Stimulated activated CD4-positive, alpha-beta T cell treated with anti-CD3 and anti-CD28 coated beads, Interleukin-4, amount 100 ng/mL, for 1 hour (primary cell): ENCODE data around the gene TRPM3.
"Not testable (repeated sequence)": the region's sequence is repeated elsewhere in the genome, so short reads cannot be mapped to it uniquely, and the experiment has no call there.

Experiments used
- DNase-seq: peaks from one replicate; pipeline ENCODE4 v3.0.0-alpha.2; 2020

Gene TRPM3

DNA sequence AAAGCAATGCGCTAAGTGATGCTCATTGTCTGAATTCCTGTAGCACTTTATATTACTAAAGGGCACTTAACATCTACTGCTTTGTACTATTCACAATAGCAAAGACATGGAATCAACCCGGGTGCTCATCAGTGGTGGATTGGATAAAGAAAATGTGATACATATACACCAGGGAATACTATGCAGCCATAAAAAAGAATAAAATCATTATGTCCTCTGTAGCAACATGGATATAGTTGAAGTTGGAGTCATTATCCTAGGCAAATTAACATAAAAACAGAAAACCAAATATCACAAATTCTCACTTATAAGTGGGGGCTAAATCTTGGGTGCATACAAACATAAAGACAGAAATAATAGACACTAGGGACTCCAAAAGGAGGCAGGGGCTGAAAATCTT, 308.3 kb downstream of the TRPM3 start:
- DNase-seq: no peak

DNA sequence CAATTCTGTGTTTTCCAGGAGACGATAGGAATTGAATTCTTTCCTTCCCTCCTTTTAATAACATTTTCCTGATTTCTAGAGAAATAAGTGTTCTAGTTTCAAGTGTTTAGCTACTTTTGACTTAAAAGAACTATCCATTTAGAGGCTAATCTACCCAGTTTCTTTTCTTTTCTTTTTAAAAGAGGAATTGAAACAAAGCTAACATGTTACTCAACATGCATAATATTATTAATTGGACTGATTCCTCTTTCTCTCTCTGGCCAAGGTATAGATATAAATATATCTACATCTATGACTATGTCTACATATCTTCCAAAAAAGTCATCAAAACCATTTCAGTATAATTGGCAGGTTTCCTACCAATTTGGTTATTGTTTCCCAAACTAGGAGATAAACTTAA, 309.8 kb downstream of the TRPM3 start:
- no peak for DNase-seq

DNA sequence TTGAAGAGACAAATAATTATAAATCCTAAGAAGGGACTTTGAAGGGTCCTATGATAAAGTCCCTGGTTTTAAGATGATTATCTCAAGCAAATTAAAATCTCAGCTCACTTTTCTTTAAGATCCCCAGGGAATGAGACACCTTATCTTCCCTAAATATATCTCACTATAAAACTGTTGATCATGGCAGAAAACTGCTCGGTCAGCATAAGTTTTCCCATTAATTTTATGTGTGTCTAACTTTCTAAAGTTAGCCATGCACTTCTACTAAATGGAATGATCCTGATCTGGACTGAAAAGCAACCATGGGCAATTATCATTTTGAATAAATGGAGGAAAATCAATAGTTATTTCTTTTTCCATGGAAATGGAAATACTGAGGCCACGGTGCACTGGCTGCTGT, 314.5 kb downstream of the TRPM3 start:
- no peak for DNase-seq

DNA sequence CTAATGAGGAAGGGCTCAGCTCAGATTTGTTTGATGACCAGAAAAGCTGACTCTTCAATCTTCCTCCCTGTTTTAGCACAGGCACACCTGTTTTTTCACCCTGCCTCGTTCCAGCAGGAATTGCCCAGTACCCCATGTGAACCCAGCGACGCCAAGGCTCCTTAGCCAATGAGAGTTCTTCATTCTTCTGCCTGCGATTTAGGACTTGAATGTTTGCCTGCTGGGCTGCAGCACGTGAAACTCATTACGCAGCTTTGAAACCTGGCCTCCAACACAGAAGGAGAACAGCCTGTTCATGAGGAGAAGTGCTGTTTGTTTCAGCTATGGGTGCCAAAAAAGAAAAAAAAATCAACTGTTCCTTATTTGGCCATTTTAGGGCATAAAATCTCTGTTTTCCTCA, 315.5 kb downstream of the TRPM3 start:
- no peak for DNase-seq

DNA sequence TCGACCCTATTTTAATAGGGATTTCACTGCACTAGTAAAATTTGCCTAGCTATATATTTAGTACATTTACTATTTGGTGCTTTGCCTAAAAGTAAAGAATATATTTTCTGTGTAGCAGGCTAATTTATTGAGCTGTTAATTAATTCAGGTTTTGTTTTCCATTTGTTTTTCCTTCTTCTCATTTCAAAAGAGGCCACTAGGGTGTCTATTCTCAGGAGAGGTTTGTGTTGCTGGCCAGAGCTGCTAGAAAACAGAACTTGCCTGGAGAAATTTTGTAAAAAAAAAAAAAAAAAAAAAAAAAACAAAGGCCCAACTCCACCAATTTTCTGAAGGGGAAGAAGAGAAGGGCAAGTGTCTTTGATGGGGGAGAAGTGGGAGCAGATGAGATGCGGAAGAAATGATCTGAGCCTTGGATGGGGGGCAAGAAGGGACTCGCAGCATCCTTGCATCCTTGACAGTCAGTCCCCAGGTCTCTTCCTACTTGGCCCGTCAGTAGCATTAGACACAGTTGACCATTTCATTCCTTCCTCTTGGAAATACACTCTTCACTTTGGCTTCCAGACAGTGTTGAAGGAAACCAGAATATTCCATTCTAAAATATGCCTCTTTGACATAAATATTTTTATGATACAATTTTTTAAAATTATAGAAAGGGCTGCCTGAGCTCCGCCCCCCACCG, 318.5 kb downstream of the TRPM3 start:
- DNase-seq: no peak

DNA sequence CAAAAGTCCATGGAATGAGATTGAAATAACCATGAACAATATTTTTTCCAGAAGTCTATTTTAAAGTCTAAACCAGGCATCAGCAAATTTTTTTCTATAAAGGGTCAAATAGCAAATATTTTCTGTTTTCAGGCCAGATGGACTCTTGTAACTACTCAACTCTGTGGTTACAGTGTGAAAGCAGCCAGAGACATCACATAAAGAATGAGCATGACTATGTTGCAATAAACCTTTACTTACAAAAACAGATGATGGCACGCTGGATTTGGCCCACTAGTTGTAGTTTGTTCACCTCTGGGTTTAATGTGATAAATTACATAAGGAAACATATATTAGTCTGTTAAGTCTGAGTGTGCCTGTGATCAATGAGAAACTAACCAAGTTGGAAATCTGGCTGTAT, 319.2 kb downstream of the TRPM3 start:
- DNase-seq: no peak

DNA sequence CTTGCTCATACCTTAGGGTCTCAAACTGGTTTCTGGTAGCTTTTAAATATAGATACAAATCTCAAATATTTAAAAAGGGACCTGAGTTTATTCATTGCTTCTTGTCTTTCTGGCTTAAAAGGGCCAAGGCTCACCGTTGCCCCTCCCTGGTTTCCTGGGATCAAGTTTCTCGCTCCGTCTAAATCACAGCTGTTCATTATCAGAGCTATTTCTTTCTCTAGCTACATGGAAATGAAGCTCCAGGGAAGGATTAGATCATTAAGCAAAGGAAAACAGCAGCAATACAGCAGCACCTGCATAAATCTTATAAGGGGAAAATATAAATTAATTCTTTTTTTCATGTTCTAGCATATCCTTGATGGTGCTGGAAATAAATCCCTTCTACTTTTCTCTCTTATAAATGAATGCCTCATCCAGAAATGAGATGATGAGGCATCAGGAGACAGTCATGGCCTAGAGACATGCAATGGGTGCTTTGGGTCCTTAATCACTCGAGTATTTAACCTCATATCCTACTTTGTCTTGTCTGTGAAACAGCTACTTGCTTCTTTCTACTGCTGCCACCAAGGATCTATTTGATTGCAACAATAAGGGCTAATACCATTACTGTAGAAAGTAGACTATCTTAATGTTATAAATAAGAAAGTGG, 320.1 kb downstream of the TRPM3 start:
- no peak for DNase-seq

DNA sequence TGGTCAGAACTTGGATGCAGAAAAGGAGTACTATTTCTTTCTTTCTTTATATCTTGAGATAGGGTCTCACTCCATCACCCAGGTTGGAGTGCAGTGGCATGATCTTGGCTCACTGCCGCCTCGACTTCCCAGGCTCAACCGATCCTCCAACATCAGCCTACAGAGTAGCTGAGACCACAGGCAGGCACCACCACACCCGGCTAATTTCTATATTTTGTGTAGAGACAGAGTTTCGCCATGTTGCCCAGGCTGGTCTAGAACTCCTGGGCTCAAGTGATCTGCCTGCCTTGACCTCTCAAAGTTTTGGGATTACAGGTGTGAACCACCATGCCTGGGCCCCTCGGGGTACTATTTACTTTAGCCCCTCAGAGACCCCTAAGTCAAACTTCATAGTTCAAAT, 323.4 kb downstream of the TRPM3 start:
- no peak for DNase-seq

DNA sequence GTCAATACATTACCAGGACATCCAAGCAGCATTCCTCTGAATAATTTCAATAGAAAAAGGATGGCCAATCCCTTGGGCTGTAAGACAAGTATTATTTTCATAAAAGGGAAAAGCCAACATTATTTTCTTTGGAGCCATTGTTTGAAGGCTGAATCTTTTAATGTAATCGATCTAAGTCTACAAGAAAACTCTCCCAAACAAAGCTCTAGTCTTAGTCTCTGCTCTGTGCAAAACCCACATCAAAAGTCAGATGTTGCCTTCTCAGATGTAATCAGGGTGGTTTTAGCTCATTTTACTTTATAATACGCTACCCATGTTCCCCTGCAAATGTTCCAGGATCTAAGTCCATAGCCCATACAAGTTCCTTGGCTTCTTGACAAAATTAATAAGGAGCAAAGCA, 325.6 kb downstream of the TRPM3 start:
- DNase-seq: no peak

DNA sequence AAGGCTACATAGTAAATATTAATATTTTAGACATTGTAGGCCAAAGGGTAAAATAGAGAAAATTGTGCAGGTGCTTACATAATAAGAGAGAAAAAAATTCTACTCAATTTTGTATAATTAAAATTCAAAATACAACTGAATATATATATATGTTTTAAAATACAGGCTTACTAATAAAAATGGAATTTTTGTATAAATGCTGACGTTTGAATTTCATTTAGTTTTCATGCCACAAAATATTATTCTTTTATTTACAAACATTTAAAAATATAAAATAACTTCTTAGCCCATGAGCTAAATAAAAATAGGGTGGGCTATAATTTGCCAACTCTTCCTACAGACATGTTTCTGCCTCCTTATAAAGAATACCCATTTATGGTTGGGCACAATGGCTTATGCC, 328.6 kb downstream of the TRPM3 start:
- no peak for DNase-seq

DNA sequence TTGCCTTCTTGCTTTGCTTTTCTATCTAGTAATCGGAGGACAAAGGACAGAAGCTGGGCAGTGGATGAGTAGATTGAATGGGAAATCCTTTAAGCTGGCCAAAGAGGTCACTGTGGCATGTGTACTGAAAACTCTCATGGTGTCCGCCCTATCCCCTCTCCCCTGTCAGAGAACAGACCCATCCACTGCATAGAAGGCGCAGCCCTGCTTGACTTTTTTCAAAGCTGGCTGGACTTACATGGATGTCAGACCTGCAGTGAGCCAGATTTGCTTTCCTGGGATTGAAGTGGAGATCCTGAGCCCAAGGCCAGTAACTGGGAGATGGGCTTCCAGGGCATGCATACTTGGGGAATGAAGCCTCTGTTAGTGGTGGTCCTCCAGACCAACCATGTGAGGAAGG, 329.5 kb downstream of the TRPM3 start:
- DNase-seq: no peak

DNA sequence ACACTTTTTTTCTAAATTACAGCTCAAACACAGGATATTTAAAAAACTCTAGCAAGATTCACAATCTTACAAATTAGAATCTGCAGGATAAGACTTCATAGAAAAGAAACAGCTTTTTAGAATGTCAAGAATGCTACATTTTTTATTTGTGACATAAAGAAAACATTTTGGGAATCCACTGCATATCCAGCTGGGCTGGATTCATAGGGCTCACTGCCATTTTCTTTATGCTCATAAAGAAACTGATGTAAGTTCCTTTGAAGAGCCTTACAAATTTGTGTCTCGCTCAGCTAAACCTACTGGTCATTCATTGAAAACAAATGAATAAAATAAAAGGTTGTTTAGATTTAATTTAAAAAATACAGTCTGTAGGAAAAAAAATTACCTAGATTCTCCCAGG, 332.3 kb downstream of the TRPM3 start:
- DNase-seq: no peak

DNA sequence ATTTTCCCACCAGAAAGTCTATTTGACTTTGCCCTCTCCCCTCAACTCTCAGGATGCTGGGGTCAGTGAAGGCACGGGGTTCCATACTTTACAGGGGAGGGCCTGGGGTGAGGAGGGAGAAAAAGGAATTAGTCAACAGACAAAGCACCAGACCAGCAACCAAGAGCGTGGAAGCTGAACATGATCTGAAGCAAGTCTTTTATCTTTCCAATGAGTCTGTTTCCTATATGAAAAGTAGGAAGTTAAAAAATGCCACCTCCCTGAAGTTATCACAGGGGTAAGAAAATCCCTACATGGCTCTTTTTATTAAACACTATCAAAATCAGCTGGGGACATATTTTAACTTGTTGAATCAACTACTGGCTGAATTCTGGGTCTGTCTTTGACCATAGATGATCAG, 337.0 kb downstream of the TRPM3 start:
- no peak for DNase-seq

DNA sequence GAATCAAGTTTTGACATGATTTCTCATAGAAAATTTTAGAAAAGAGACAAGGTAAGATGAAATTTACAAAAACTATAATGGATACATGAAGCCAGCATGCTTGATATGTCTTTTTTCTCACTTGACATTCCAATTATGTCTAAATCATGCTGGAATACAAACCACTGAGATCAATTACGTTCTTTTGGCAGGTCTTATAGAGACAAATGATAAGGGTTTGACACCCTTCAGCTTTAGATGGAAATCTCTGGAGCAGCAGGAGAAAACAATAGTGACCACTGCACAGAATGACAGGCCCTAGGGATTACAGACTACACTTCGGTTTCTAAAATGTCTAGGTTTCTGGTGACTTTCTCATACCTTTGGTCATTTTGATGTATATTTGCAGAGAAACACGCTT, 342.9 kb downstream of the TRPM3 start:
- no peak for DNase-seq

DNA sequence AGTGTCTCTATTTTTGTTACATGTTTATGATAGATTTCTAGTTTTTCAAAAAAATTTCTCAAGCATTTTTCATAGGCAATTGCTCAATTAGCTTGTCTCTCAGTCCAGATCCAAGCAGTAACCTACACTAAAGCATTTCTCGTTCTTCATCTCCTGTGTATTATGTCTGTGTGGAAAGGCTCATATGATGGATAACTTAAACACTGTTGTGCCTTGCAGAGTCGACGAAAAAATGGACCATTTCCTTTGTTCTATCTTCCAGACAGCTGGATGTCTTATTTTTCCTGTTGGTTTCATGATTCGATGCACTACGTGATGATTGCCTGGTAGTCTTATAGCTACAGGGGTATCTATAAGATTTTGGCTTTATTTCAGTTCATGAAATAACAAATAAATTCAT, 347.8 kb downstream of the TRPM3 start:
- DNase-seq: no peak

DNA sequence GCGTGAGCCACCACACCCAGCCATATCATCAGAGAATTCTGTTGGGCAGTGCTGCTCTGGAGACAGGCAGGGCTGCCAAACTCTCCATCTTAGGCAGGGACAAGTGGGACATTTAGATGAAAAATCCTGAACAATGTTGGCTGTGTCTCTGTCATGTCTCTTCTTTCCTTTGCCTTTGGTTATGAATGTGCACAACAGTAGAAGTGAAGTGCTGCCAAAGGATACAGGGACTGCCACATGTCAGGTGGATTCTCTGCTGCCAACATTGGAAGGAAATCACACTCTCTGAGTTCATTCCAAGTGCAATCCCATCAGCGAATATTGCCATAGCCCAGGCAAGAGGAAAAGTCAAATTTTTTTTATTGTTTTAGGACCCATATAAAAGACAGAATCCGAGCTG, 348.8 kb downstream of the TRPM3 start:
- no peak for DNase-seq

DNA sequence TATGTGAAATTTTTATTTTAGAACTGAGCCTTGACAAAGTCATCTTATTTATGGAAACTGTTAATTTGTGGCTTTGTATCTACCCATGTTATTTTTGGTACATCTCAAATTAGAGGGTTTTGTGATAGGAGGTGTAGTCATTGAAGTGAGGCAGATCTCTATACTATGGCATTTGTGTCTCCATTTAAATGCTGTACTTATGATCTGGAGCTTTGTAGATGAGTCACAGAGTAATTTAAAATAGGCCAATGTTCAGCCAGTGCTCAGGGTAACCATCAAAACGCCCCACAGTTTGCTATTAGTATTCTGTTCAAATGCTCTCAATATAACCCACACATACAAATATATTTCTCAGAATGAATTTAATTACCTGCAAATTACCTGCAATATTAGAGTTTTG, 355.5 kb downstream of the TRPM3 start:
- DNase-seq: no peak

DNA sequence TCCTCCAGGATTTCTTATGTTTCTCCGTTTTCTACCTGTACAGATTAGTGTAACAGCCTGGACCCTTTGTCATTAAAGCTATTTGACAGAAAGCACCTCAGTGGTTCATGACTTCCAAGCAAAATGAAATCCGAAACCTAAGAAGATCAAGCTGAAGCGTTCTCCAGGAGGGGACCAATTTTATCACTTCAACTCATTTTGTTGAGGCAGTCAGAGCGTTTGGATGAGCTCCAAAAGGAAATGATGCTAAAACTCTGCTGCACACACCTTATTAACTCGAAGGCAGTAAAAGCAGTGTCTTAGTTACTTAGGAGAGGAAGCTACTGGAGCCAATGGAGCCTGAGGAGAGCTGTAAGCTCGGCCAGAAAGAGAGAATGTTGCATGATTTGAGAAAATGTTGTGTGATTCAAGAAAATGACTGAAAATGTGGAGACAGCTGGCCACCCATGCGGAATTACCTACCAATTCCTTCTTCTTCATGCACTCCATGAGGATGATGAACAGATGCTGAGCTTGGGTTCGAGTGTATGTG, 360.2 kb downstream of the TRPM3 start:
- DNase-seq: no peak

DNA sequence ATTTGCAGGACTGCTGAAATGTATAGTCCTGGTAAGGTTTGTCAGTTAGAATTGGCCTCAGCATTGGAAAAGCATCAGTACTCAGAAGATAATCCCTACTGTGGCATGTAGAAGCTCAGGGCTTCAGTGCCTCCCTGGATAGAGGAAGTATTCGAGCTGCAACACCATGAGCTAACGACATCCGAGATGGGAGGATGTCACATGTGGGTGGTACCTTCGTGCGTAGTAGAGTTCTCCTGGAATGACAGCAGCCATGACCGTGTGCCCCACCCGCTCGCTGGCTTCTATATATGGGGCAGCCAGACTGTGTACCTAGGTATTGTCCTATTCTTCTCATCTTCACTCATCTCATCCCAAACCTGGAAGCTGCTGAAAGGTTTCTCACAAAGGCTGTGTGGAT, 361.2 kb downstream of the TRPM3 start:
- DNase-seq: no peak

DNA sequence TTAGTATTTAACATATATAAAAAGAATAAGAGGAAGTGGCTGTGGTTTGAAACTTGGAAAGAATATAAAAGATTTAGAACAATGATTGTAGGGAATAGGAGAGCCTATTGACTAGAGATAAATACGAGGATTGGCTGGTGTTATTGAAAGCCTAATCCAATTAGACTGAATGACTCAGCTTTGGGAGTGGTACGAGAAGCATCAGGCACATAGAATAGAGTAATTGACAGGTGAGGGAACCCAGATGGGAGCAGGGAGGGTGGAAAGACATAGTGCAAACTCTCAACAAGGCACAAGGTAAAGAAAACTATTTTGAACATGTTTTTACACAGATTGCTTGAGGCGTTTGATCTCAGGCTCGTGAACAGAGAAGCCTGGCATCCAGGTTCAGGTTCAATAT, 368.1 kb downstream of the TRPM3 start:
- DNase-seq: no peak

DNA sequence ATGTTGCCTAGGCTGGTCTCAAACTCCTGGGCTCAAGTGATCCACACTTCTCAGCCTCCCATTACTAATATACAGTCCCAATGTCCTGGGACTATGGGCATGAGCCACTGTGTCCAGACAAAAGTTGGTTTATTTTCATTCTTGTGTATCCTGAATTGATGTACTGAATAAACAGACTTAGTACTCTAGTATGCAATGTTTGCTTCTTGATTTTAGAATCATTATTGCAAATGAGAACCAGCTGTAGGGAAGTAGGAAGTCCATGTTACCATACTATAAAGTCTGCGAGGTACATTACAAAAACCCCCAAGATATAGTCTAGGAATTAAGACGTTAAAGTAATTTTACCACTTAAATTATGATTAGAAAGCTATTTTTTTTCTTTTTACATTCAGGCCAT, 372.4 kb downstream of the TRPM3 start:
- DNase-seq: no peak

DNA sequence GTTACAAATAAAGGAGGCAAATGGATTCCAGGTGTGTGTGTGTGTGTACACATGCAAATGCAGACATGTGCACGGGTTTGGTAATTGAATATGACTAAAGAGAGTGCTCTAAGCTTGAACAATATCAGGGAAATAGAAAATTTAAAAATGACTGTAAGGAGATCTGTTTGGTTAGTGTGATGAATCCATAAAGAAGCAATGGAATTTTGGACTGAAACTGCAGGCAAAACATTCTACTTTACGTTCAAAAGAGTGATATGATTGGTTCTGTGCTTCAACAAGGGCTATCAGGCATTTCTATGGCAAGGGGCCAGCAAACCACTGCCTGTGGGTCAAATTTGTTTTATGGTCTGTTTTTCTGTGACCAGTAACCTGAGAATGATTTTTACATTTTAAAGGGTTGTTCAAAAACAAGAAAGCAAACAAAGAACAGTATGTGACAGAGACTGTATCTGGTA, 374.1 kb downstream of the TRPM3 start:
- DNase-seq: no peak

DNA sequence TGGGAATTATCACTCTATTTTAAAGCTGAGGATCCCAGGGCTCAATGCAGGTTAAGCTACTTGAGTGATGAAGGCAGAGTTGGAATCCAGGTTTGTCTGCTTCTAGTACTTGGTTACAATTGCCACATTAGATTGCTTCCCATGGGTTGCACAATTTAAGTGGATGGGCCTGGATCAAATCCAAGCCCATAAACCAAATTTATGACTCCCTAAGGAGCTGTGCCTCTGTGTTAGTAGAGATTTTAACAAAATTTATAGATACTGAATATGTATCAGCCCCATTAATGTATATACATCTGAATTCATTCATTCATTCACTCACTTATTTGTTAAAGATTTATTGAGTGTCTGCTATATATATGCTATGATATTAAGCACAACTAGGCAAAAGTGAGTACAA, 374.7 kb downstream of the TRPM3 start:
- DNase-seq: no peak

DNA sequence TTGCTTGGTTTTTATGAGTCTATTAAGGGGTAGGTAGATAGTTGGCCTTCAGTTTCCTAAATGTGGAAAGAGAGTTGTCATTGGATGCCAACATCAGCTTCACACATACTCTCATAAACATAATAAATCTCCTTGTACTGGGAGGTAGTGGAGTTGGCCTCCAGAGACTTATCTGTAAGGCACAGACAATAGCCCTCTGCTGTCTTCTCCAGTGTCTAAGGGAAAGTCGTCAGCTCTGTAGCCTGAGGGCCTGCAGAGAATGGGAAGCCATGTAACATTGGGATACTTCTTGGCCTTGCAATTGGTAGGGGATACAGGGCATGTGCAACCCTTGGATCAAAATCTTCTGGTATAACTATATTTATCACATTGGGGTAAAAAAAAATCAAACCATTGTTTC, 375.1 kb downstream of the TRPM3 start:
- no peak for DNase-seq

DNA sequence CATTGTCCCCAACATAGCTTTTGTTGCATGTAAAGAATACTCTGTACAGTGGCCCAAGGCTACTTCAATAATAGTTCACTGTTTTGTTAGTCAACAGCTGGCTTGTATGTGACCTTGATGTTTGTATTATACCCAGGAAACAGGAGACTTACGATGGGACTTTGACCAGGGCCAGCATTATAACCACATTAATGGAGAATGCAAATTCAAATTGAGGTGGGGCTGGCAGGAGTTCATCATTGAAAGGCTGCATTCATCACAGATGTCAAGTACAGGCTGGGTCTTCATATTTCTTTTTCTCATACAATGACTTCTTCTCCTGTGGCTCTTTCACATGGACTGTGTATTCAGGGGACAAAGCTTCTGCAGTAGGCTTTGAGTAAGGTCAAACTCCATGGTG, 396.6 kb downstream of the TRPM3 start:
- DNase-seq: not testable (repeated sequence)
